A549 (cell line): Measurements from ENCODE around the gene TBL1X.

ENCODE experiments used
- CTCF ChIP-seq: fragments of >200 bp; sonication (Bioruptor Twin); formaldehyde crosslinking; IDR thresholded peaks from 3 replicates; pipeline ENCODE4 v1.5.1; 2016
- EHMT2 ChIP-seq: fragments of 200-600 bp; sonication (generic); IDR thresholded peaks from 2 replicates; pipeline ENCODE4 v1.6.1; 2016; ENCODE audit warnings: antibody characterized with exemption, low read depth, mild to moderate bottlenecking, moderate library complexity
- EP300 ChIP-seq, 2 experiments: fragments of >200 bp; sonication (Bioruptor Twin); formaldehyde crosslinking; IDR thresholded peaks; 2 replicates in 1 of 2; 3 replicates in 1 of 2; pipeline ENCODE4 v1.6.1; 2016 to 2017
- MAX ChIP-seq: IDR thresholded peaks from 2 replicates; pipeline ENCODE4 v1.6.1; 2012
- NR3C1 ChIP-seq: fragments of >200 bp; sonication (Bioruptor Twin); formaldehyde crosslinking; IDR thresholded peaks from 3 replicates; pipeline ENCODE4 v1.6.1; 2017
- POLR2A ChIP-seq: IDR thresholded peaks from 2 replicates; pipeline ENCODE4 v1.6.1; 2012; ENCODE audit warnings: mild to moderate bottlenecking, low read length

DNA sequence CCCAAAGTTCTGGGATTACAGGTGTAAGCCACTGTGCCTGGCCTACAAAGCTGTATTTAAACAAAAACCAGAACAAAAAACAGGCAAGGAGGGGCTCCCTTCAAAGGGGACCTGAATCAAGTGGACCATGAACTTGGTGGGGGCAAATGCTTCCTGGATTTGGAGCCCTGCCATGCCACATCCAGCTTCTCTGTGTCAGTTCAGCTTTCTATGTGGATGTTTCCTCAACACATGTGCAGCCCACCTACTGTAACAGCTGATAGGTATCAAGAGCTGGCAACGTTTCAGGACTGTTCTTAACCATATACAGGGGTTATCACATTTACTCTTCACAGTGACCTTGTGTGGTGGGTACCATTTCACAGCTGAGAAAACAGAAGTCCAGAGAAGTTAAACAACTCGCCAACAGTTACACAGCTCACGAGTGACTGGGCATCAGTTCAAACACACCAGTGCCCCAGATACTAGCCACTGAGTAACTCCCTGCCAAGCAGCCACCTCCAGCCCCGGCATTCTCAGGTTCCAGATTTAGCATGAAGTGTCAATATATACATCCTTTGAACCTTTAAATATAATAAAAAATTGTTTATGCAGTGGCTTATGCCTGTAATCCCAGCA lies 293.3 kb downstream of the TBL1X start:
- no peak for TF ChIP-seq POLR2A
- no peak for TF ChIP-seq EHMT2
- no peak for TF ChIP-seq EP300 (IDR thresholded peaks at IDR 0.05)
- no peak for TF ChIP-seq CTCF
- TF ChIP-seq MAX: no peak
- TF ChIP-seq NR3C1: no peak
